Measurements from ENCODE around the gene TBL2.
A peak's percentile ranks its signal among the peaks of the same experiment; 100 is the strongest.

Gene TBL2

DNA sequence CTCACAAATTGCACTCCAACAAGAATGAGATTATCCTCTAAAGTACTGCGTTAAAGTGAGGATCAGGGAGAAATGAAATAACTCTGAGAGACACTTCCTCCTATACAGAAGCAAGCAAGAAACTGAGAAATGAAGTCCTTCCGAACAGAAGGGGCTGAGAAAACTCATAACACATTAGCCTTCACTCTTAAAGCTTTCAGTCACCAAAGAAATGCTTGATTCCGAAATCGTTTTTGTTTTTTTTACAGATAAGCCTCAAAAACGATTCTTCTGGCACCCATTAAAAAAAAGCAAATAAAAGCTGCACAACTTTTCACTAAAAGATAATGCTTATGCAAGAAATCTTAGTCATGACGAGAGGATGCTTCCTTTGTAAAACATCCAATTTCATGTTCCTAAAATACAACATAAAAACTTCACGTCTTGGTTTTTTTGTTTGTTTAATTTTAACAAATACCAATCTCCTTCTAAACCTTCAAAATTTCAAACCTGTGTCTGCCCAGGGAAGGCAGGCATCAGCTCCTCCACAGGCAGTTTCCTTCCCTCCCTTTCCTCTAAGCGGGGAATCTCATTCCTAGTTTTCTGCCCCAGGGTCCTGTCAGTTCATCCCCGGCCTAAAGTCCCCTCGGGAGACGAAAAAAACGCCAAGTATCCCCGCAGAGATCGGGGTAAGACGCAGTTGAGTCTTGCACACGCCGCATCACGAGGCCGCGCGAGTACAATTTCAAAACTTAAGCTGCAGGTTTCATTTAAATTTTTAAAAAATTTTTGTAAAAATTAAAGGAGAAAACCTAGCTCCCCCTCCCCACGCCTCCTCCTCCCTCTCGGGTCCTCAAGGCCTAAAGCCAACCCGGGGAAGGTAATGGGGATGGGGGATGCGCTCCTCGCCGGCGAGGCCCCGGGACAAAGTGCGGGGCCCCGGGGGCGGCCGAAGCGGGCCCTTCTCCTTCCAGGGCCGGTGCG, 57.4 kb downstream of the TBL2 start (continued):
- TF ChIP-seq ZNF148 (tag by site-specific recombination; IDR thresholded peaks at IDR 0.05; ENCODE audit: borderline replicate concordance) (no peak), KLF7 (tag by site-specific recombination; IDR thresholded peaks at IDR 0.05; ENCODE audit: borderline replicate concordance) (no peak)

- peaks cover 23 to 44% of the 10 kb centered on the region in 2 experiments; a peak in 2 of 3 replicates for H3K36me3 ChIP-seq (ENCODE audit: control insufficient read depth in 2 of 2, insufficient read depth in 1 of 2, low read length in 2 of 2)
- TF ChIP-seq ZNF133 (tag by site-specific recombination; IDR thresholded peaks at IDR 0.05) = no peak
- peak; percentile 6; the same call in 1 of the 2 replicates for TF ChIP-seq ATF2 (tag by site-specific recombination; IDR thresholded peaks at IDR 0.05; ENCODE audit: low read depth)
- TF ChIP-seq ZNF266 (tag by site-specific recombination; IDR thresholded peaks at IDR 0.05; ENCODE audit: low read depth) = no peak
- TF ChIP-seq ZBTB17 (tag by site-specific recombination; IDR thresholded peaks at IDR 0.05) = peak; percentile 47; the same call in 1 of the 2 replicates
- TF ChIP-seq KLF1 (tag by site-specific recombination; IDR thresholded peaks at IDR 0.05) = 0 out of 2 replicates have a peak, but pooled peaks have one; percentile 27
- TF ChIP-seq, protein P1, sequence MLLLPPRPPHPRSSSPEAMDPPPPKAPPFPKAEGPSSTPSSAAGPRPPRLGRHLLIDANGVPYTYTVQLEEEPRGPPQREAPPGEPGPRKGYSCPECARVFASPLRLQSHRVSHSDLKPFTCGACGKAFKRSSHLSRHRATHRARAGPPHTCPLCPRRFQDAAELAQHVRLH (tag by site-specific recombination; IDR thresholded peaks at IDR 0.05) = peak; percentile 8; the same call in 1 of the 2 replicates
- peak; percentile 57 for TF ChIP-seq PRDM1 (tag by site-specific recombination; IDR thresholded peaks at IDR 0.05)
- peak; percentile 71 for TF ChIP-seq PRDM10 (tag by site-specific recombination; IDR thresholded peaks at IDR 0.05)
- no peak for TF ChIP-seq ZNF777 (tag by site-specific recombination; IDR thresholded peaks at IDR 0.05; ENCODE audit: borderline replicate concordance)
- TF ChIP-seq ZNF529 (tag by site-specific recombination; IDR thresholded peaks at IDR 0.05; ENCODE audit: insufficient replicate concordance) = no peak
- no peak for TF ChIP-seq ZNF792 (tag by site-specific recombination; IDR thresholded peaks at IDR 0.05)
- 0 out of 2 replicates have a peak, but pooled peaks have one; percentile 21 for TF ChIP-seq IKZF3 (tag by site-specific recombination; IDR thresholded peaks at IDR 0.05)
- peak; percentile 68; the same call in 1 of the 2 replicates for TF ChIP-seq ZNF362 (tag by site-specific recombination; IDR thresholded peaks at IDR 0.05)
- TF ChIP-seq ZNF544 (tag by site-specific recombination; IDR thresholded peaks at IDR 0.05) = no peak
- TF ChIP-seq SCRT2 (tag by site-specific recombination; IDR thresholded peaks at IDR 0.05) = peak; percentile 78
- no peak for TF ChIP-seq ZNF366 (tag by site-specific recombination; conservative IDR thresholded peaks at IDR 0.05)
- TF ChIP-seq ZNF394 (tag by site-specific recombination; IDR thresholded peaks at IDR 0.05; ENCODE audit: borderline replicate concordance) = peak; percentile 14; the same call in 1 of the 2 replicates
- peak; percentile 79 for TF ChIP-seq OSR2 (tag by site-specific recombination; IDR thresholded peaks at IDR 0.05)
- POLR2A ChIA-PET = interaction anchor here (0.7 to 1.4 kb wide), 3 partner anchors 15 to 58 kb away, joined by 3 to 4 read pairs (median 4); partner anchors contain the start of gene TBL2
These were observed 58.3 kb downstream of the TBL2 start for GRCh38 chr7:73519867-73520672.

More at GRCh38 chr7:73519867-73520672, 58.3 kb downstream of the TBL2 start:
- Histone ChIP-seq H3K4me1 (ENCODE audit: control insufficient read depth, insufficient read depth, low read length) (no peaks in the 10 kb centered on the region), H3K4me3 (ENCODE audit: low read depth, low read length) (peak overlapping the region; percentile 93), H3K27ac (ENCODE audit: extremely low read depth, low read depth, low read length) (peak overlapping the region; percentile 99; the same call in 1 of the 2 replicates), H3K9me3 (ENCODE audit: control insufficient read depth, insufficient read depth, low read depth, low read length) (no peaks in the 10 kb centered on the region)
- CTCF ChIA-PET = interaction anchor here (0.6 to 1.4 kb wide), 2 partner anchors 205 to 317 kb away, joined by 3 read pairs; no protein-coding TSS in a partner anchor
